Hepatocyte (in vitro differentiated cells): ENCODE data around the gene QSOX2.

Experiments used
- EZH2 ChIP-seq: fragments of 200-600 bp; sonication (generic); IDR thresholded peaks from 2 replicates; pipeline ENCODE4 v1.6.1; 2016; ENCODE audit warnings: antibody characterized with exemption, mild to moderate bottlenecking, borderline replicate concordance
- TF ChIP-seq, protein P1 (sequence below): fragments of 200-600 bp; sonication (generic); IDR thresholded peaks from 2 replicates; pipeline ENCODE4 v1.5.1; 2016; ENCODE audit warnings: antibody characterized with exemption, mild to moderate bottlenecking; ENCODE audit not compliant: poor library complexity

DNA sequence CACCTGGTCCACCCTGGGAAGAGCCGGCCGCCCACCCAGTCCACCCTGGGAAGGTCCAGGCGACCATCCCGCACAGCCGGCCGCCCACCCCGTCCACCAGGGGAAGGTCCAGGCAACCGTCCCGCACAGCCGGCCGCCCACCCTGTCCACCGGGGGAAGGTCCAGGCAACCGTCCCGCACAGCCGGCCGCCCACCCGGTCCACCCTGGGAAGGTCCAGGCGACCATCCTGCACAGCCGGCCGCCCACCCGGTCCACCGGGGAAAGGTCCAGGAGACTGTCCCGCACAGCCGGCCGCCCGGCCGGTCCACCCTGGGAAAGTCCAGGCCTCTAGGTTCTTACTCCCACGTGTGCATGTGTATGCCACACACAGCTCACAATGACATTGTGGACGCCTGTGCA, 6.7 kb upstream of the QSOX2 start:
- TF ChIP-seq, protein P1, sequence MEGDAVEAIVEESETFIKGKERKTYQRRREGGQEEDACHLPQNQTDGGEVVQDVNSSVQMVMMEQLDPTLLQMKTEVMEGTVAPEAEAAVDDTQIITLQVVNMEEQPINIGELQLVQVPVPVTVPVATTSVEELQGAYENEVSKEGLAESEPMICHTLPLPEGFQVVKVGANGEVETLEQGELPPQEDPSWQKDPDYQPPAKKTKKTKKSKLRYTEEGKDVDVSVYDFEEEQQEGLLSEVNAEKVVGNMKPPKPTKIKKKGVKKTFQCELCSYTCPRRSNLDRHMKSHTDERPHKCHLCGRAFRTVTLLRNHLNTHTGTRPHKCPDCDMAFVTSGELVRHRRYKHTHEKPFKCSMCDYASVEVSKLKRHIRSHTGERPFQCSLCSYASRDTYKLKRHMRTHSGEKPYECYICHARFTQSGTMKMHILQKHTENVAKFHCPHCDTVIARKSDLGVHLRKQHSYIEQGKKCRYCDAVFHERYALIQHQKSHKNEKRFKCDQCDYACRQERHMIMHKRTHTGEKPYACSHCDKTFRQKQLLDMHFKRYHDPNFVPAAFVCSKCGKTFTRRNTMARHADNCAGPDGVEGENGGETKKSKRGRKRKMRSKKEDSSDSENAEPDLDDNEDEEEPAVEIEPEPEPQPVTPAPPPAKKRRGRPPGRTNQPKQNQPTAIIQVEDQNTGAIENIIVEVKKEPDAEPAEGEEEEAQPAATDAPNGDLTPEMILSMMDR: no peak
- no peak for TF ChIP-seq EZH2
